Measurements from ENCODE around the gene PTPRT.

GRCh38 chr20:43229696-43230095 is 40.0 kb upstream of the PTPRT start:
- no peak for TF ChIP-seq RAD21 (IDR thresholded peaks at IDR 0.05; ENCODE audit: low read length)
- no peak for TF ChIP-seq MXI1 (IDR thresholded peaks at IDR 0.05; ENCODE audit: borderline replicate concordance, low read depth, low read length)
- TF ChIP-seq POLR2A (IDR thresholded peaks at IDR 0.05; ENCODE audit: low read depth, low read length) = no peak
- TF ChIP-seq MAFK (IDR thresholded peaks at IDR 0.05; ENCODE audit: low read depth, low read length) = no peak
- TF ChIP-seq, protein P1, sequence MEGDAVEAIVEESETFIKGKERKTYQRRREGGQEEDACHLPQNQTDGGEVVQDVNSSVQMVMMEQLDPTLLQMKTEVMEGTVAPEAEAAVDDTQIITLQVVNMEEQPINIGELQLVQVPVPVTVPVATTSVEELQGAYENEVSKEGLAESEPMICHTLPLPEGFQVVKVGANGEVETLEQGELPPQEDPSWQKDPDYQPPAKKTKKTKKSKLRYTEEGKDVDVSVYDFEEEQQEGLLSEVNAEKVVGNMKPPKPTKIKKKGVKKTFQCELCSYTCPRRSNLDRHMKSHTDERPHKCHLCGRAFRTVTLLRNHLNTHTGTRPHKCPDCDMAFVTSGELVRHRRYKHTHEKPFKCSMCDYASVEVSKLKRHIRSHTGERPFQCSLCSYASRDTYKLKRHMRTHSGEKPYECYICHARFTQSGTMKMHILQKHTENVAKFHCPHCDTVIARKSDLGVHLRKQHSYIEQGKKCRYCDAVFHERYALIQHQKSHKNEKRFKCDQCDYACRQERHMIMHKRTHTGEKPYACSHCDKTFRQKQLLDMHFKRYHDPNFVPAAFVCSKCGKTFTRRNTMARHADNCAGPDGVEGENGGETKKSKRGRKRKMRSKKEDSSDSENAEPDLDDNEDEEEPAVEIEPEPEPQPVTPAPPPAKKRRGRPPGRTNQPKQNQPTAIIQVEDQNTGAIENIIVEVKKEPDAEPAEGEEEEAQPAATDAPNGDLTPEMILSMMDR (conservative IDR thresholded peaks at IDR 0.05; ENCODE audit: low read depth, low read length) = no peak
- no peak for TF ChIP-seq ELK1 (IDR thresholded peaks at IDR 0.05; ENCODE audit: borderline replicate concordance, low read depth, low read length)

All from IMR-90 (cell line).